Epithelial cell of proximal tubule (primary cell): ENCODE data around the gene ADAM12. TPM values are rescaled to one million over a fixed set of nuclear protein-coding genes. Genes with fewer than 3 reads are reported as not detected.

Experiments
- DNase-seq: peaks from one replicate; pipeline ENCODE4 v3.0.0-alpha.2; 2011; ENCODE audit warnings: low read depth
- H3K4me3 ChIP-seq: 2 replicates; pipeline ENCODE4 v1.5.1; 2011; ENCODE audit warnings: low read depth, mild to moderate bottlenecking, low read length
- total RNA-seq: library from RNA; depleted of rRNA; stranded (reverse); fragments of >200 nt; gene quantifications from 2 replicates; pipeline ENCODE4 v1.2.3, GENCODE V29; 2015
- TF ChIP-seq, protein P1 (sequence below): conservative IDR thresholded peaks from 2 replicates; pipeline ENCODE4 v1.5.1; 2012; ENCODE audit warnings: low read depth, mild to moderate bottlenecking, low read length

The ADAM12 gene
- total RNA-seq, 1 donor from 2014 or later, result 3.2 TPM

DNA sequence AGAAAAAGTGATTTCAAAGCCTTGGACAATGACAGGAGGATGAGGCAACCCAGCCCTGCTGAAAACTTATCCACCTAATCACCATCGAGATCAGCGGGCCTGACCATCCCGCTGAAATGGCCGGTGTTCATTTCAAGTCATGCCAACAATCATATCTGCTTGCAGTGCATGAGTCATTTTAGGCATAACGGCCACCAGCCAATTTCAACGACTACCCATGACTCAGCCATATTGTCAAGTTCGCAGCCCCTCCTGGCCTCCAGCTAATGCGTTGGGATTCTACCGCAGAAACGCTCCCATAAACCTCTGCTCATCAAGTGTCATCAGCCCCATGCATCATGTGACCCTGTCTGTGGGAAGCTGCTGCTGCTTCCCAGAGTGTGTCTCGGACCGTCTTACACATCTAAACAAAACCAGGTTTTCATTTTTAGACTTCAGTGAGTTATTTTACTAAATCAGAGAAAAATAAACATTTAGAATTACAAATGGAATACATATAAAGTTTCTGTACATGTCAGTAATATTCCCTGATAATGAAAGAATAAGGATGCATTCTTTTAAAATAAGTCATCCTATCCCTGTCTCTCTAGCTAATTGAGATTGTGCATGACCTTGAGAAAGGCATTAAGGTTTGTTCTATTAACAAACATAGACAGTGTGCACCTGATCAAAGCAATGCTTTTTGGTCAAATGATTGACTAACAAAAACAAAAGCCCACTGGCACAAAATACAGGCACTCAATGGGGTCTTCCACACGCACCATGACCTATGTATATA, 188.9 kb downstream of the ADAM12 start:
- no peak overlapping the region for H3K4me3 ChIP-seq
- DNase-seq, result no peak
- TF ChIP-seq, protein P1, sequence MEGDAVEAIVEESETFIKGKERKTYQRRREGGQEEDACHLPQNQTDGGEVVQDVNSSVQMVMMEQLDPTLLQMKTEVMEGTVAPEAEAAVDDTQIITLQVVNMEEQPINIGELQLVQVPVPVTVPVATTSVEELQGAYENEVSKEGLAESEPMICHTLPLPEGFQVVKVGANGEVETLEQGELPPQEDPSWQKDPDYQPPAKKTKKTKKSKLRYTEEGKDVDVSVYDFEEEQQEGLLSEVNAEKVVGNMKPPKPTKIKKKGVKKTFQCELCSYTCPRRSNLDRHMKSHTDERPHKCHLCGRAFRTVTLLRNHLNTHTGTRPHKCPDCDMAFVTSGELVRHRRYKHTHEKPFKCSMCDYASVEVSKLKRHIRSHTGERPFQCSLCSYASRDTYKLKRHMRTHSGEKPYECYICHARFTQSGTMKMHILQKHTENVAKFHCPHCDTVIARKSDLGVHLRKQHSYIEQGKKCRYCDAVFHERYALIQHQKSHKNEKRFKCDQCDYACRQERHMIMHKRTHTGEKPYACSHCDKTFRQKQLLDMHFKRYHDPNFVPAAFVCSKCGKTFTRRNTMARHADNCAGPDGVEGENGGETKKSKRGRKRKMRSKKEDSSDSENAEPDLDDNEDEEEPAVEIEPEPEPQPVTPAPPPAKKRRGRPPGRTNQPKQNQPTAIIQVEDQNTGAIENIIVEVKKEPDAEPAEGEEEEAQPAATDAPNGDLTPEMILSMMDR, result no peak

DNA sequence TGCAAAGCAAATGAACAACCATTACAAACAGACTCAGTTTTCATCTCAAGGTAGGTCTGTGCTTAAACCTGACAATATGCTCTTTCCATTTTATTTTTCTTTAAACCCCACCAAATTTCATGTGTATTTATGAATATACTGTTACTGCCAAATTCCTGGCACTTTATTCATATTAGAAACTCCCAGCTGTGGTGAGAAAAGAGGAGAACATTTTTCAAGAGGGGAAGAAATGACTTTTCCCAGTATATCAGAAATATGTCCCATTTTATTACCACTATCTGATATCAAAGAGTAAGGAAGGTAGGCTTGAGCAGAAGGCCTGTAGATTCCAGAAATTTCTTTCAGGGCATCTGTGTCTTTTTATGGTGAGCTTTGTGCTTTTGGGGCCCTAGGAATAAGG, 189.6 kb downstream of the ADAM12 start:
- H3K4me3 ChIP-seq, result no peak overlapping the region
- TF ChIP-seq, protein P1, result no peak
- DNase-seq, result no peak

DNA sequence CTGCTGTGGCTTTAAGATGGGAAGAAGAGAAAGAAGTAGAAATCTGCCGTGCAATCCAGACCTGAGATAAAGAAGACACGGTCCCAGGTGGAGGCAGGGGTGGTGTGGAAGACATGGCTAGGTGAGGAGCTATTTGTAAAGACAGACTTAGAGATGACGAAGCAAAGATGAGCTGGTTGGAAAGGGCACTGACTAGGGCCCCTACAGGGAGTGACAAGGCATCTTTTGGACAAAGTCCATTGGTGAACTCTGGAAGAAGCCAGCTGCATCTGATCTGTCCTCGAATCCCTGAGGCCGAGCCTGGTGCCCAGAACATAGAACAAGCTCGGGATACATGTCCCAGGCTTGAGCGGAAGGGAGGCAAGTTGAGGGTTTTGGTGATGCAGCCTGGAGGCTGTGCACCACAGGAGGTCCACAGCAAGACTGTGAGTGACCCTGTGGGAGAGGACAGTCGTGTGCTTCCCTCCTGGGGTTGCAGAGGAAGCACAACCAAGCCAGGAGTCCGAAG, 191.2 kb downstream of the ADAM12 start:
- H3K4me3 ChIP-seq, result no peak overlapping the region
- TF ChIP-seq, protein P1, result no peak
- DNase-seq, result no peak

DNA sequence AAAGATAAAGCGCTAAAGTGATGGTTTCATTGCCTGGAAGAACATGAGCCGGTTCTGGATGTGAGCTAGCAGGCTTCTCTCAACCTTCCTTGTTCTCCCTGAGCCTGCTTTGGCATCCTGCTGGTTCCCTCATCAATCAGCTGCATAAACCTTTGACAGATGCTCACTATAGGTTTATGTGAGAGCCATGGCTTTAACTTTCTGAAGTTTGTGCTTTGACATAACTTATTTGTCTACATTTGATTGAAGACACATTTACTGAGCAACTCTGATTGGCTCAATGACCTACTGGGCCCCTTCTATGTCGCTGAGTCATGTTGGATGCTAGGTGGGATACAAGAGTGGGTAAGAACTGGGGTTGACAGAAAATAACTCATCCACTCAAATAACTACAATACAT, 192.0 kb downstream of the ADAM12 start:
- H3K4me3 ChIP-seq, result no peak overlapping the region
- DNase-seq, result no peak
- TF ChIP-seq, protein P1, result no peak

DNA sequence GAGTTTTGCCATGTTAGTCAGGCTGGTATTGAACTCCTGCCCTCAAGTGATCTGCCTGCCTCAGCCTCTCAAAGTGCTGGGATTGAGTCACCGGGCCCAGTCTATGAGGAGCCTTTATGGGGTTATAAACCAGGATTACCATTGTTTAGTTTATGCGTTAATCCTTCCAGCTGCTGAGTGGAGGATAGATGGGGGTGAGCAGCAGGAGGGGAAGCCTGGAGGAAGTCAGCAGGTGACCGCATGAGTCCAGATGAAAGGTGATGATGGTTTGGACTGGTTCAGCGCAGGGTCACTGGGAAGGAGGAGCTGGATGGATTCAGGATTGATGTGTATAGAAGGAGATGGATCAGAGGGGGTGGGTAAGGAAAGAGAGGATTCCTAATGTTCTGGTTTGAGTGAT, 197.1 kb downstream of the ADAM12 start:
- TF ChIP-seq, protein P1, result no peak
- H3K4me3 ChIP-seq, result no peak overlapping the region
- DNase-seq, result no peak

DNA sequence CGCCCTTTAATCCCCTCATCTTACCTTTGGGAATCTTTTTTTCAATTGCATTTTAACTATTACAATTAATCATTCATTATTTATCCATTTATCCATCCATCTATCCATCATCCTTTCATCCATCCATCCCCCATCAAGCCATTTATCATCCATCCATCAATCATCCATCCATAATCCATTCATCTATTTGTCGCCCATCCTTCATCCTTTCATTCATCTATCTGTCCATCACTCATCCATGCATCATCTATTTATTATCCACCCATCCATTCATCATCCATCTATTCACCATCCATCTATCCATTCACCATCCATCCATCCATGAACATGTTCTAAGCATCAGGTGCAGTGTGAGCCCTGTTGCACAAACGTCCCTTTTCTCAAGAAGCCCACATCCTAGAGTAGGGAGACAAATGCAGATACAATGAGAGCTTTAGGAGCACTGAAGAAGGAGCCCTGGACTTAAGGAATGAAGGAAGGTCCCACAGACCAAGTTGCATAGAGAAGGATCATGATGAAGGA, 199.5 kb downstream of the ADAM12 start:
- TF ChIP-seq, protein P1, result no peak

DNA sequence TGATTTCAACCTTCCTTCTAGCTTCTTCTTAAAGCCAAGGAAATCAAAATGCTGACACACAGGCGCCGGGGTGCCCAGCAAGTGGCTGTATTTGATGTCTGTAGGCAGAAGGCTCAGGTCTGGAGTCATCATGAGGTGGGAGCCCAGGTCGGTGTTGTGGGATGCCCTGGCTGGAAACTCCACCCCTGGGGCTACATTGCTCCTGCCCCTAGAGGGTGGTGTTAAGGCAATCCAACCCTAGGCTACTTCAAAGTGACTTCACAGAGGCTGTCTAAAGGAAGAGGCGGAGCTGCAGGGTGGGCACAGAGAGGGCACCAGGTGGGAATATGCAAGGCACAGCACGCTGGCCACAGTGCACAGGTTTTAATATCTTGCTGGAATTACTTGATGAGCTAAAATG, 200.9 kb downstream of the ADAM12 start:
- TF ChIP-seq, protein P1, result no peak
- no peak overlapping the region for H3K4me3 ChIP-seq
- DNase-seq, result no peak

More for the DNA sequence above, 199.5 kb downstream of the ADAM12 start:
- H3K4me3 ChIP-seq, result no peak overlapping the region
- no peak for DNase-seq
